Measurements from ENCODE around the gene APH1B. TPM values are rescaled to one million over a fixed set of nuclear protein-coding genes. Genes with fewer than 3 reads are reported as not detected.

APH1B gene
- total RNA-seq, 4 donors from 2014 or later = 22.9 to 35.3 (median 27.8) TPM

GRCh38 chr15:63250312-63250965 is 27.0 kb upstream of the APH1B start:
- WGBS, 2 donors = 98 to 99% methylated on average over 4 of the region's 4 CpGs
- Histone ChIP-seq H3K27me3 (no peaks in the 10 kb centered on the region), H3K36me3 (no peaks in the 10 kb centered on the region), H3K4me3 (replicated peaks in 1 of 3) (no peak overlapping the region), H3K9me3 (no peaks in the 10 kb centered on the region), H3K4me1 (peaks cover 0 to 9% of the 10 kb centered on the region in 2 donors), H3K27ac (no peak overlapping the region)
- no peak for DNase-seq
- no peak for TF ChIP-seq POLR2A (IDR thresholded peaks at IDR 0.05)
- no peak for TF ChIP-seq CTCF (IDR thresholded peaks at IDR 0.05)
- intact Hi-C loops (cut with DNase I) = no loop called here

- Histone ChIP-seq H3K9me3 (no peaks in the 10 kb centered on the region), H3K4me3 (replicated peaks in 1 of 3) (no peak overlapping the region), H3K4me1 (peaks cover 0 to 9% of the 10 kb centered on the region in 2 donors), H3K27ac (no peak overlapping the region), H3K27me3 (no peaks in the 10 kb centered on the region), H3K36me3 (no peaks in the 10 kb centered on the region)
- intact Hi-C loops (cut with DNase I) = no loop called here
- TF ChIP-seq CTCF (IDR thresholded peaks at IDR 0.05) (no peak), POLR2A (IDR thresholded peaks at IDR 0.05) (no peak)
- DNase-seq = no peak
- 86 to 92% methylated on average over 2 of the region's 2 CpGs for WGBS, 2 donors
Observed at GRCh38 chr15:63251701-63252100, 25.7 kb upstream of the APH1B start.

- WGBS, 2 donors = 92 to 97% methylated on average over 2 of the region's 2 CpGs
- Histone ChIP-seq H3K36me3 (no peaks in the 10 kb centered on the region), H3K27ac (no peak overlapping the region), H3K4me1 (peaks cover 0 to 9% of the 10 kb centered on the region in 2 donors), H3K9me3 (no peaks in the 10 kb centered on the region), H3K27me3 (no peaks in the 10 kb centered on the region), H3K4me3 (replicated peaks in 1 of 3) (no peak overlapping the region)
- no peak for DNase-seq
- intact Hi-C loops (cut with DNase I) = no loop called here
- no peak for TF ChIP-seq CTCF (IDR thresholded peaks at IDR 0.05)
- TF ChIP-seq POLR2A (IDR thresholded peaks at IDR 0.05) = no peak
Observed at GRCh38 chr15:63252292-63252691, 25.1 kb upstream of the APH1B start.

DNA sequence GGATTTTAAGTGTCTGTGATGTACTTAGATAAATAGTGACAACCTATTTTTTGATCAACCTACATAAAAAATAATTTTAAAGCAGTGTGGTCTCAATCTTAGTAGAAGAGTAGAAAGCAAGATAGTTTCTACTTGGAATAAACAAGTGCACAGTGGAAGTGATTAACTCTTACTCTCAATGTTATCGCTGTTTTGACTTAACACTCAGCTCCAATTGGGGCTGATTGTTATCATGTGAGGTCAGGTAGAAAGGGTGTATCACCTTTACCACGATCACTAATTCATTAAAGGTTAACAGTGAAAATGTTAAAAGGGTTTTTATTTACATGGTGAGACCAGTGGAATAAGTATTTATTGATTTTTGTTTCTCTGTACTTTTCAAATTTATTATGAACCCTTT is 22.4 kb upstream of the APH1B start:
- 73 to 79% methylated on average over 2 of the region's 2 CpGs for WGBS, 2 donors
- intact Hi-C loops (cut with DNase I) = no loop called here
- H3K36me3 ChIP-seq = no peaks in the 10 kb centered on the region

More for the DNA sequence above, 22.4 kb upstream of the APH1B start:
- H3K27me3 ChIP-seq = no peaks in the 10 kb centered on the region
- H3K9me3 ChIP-seq = no peaks in the 10 kb centered on the region
- no peak for TF ChIP-seq CTCF (IDR thresholded peaks at IDR 0.05)
- TF ChIP-seq POLR2A (IDR thresholded peaks at IDR 0.05) = no peak
- no peak for DNase-seq
- H3K4me1 ChIP-seq = no peaks in the 10 kb centered on the region
- no peak overlapping the region for H3K27ac ChIP-seq
- no peak overlapping the region for H3K4me3 ChIP-seq (replicated peaks in 1 of 3)

Measured in thyroid gland (tissue), 4 donors.